ENCODE data around the gene MCC.

- no peak for TF ChIP-seq POLR2A (IDR thresholded peaks at IDR 0.05; ENCODE audit: low read length)
- TF ChIP-seq NR3C1 (IDR thresholded peaks at IDR 0.05): no peak
- no peak for TF ChIP-seq RFX5 (IDR thresholded peaks at IDR 0.05)
- no peak for TF ChIP-seq USF2 (IDR thresholded peaks at IDR 0.05)
- no peak for TF ChIP-seq KDM5A (IDR thresholded peaks at IDR 0.05)
- TF ChIP-seq MAZ (IDR thresholded peaks at IDR 0.05; ENCODE audit: borderline replicate concordance, low read depth, low read length): no peak
- TF ChIP-seq EP300 (IDR thresholded peaks at IDR 0.05): no peak
- TF ChIP-seq MYC (IDR thresholded peaks at IDR 0.05; ENCODE audit: borderline replicate concordance, low read length): no peak
- TF ChIP-seq SREBF2 (IDR thresholded peaks at IDR 0.05): no peak
- no peak for TF ChIP-seq RAD21 (conservative IDR thresholded peaks at IDR 0.05 in 1 of 2, IDR thresholded peaks at IDR 0.05 in 1 of 2)
- no peak for TF ChIP-seq CEBPB (IDR thresholded peaks at IDR 0.05)
- TF ChIP-seq TFCP2L1 (CRISPR knock-in tag; IDR thresholded peaks at IDR 0.05): no peak
Observed at GRCh38 chr5:113186061-113186460, 302.2 kb downstream of the MCC start.

Data from A549 (cell line).